Lower leg skin (tissue), 4 donors: ENCODE data around the gene C22orf39. TPM values are rescaled to one million over a fixed set of nuclear protein-coding genes. Genes with fewer than 3 reads are reported as not detected.

ENCODE experiments used
- DNase-seq, 2 donors: peaks; one replicate each; pipeline ENCODE4 v3.0.0-alpha.2; 2019; ENCODE audit warnings: low spot score in 2 of 2
- H3K4me3 ChIP-seq: fragments of 200-600 bp; sonication (generic); 2 replicates; pipeline ENCODE4 v1.5.1; 2017; ENCODE audit warnings: mild to moderate bottlenecking, low read depth; ENCODE audit not compliant: poor library complexity, severe bottlenecking
- POLR2A ChIP-seq, 2 donors: fragments of 450-650 bp; IDR thresholded peaks; one replicate each; pipeline ENCODE4 v1.6.1; 2016 to 2017; ENCODE audit warnings: antibody characterized with exemption in 2 of 2, mild to moderate bottlenecking in 1 of 2, moderate library complexity in 1 of 2
- WGBS, 2 donors: methylation state at CpG; one replicate each; pipeline ENCODE4 v1.1.5; 2018; 5-methylcytosine and 5-hydroxymethylcytosine counted together
- intact Hi-C: fragments of 100-400 bp; cut with DNase I; formaldehyde crosslinking; loops from one replicate; pipeline ENCODE4 v1.15.0; 2023; ENCODE audit warnings: low total_unique reads
- total RNA-seq, 4 donors: library from RNA; depleted of rRNA; stranded (reverse); fragments of >200 nt; gene quantifications; one replicate each; pipeline ENCODE4 v1.1.0, GENCODE V29; 2016
- TF ChIP-seq, protein P1 (sequence below), 3 donors: fragments of 450-650 bp; IDR thresholded peaks; one replicate each; pipeline ENCODE4 v1.5.1; 2016; ENCODE audit warnings: antibody characterized with exemption in 3 of 3, mild to moderate bottlenecking in 3 of 3, moderate library complexity in 2 of 3

Gene C22orf39, protein sequence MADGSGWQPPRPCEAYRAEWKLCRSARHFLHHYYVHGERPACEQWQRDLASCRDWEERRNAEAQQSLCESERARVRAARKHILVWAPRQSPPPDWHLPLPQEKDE
- total RNA-seq: 10 to 100 TPM; 31.0 to 50.4 (median 42.1) TPM

DNA sequence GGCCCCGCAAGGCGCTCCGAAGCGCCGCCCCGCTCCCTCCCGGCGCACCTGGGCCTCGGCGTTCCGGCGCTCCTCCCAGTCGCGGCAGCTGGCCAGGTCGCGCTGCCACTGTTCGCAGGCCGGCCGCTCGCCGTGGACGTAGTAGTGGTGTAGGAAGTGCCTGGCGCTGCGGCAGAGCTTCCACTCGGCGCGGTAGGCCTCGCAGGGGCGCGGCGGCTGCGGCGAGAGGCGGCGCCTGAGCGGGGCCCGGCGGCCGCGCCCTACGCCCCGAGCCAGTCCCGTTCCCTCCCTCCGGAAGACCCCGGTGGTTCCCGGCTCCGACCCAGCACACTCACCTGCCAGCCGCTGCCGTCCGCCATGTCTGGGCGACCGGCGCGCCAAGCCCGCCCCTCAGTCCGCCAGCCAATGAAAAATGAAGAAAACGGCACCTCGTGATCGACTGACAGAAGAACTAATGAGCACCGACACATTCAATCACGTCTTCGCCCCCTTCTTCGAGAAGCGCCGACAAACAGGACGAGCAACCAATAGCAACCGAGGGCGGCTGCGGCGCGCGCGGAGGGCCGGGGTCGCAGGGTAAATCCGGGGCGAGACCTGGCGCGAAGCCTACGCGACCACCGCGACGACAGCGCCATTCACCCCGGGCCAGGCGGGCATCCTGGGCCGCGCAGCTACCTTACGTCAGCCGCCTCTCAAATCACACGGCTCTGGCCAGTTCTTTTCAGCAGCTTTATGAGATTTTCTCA is at the start of gene C22orf39:
C22orf39 (minus strand) TSS at position 382 of the 746 bp plus-strand sequence; CDS start at position 359, 23 bp downstream.
- intact Hi-C loops: no loop called here
- peak in 1 of 2 donors; percentile 35 for TF ChIP-seq POLR2A (IDR thresholded peaks at IDR 0.05)
- TF ChIP-seq, protein P1, sequence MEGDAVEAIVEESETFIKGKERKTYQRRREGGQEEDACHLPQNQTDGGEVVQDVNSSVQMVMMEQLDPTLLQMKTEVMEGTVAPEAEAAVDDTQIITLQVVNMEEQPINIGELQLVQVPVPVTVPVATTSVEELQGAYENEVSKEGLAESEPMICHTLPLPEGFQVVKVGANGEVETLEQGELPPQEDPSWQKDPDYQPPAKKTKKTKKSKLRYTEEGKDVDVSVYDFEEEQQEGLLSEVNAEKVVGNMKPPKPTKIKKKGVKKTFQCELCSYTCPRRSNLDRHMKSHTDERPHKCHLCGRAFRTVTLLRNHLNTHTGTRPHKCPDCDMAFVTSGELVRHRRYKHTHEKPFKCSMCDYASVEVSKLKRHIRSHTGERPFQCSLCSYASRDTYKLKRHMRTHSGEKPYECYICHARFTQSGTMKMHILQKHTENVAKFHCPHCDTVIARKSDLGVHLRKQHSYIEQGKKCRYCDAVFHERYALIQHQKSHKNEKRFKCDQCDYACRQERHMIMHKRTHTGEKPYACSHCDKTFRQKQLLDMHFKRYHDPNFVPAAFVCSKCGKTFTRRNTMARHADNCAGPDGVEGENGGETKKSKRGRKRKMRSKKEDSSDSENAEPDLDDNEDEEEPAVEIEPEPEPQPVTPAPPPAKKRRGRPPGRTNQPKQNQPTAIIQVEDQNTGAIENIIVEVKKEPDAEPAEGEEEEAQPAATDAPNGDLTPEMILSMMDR (IDR thresholded peaks at IDR 0.05): no peak
- peak within 1 kb of the TSS; percentile 80 for H3K4me3 ChIP-seq
- DNase-seq: peak; percentile 92 to 98
- 0% methylated on average over 45 to 67 of the region's 92 CpGs for WGBS, 2 donors

DNA sequence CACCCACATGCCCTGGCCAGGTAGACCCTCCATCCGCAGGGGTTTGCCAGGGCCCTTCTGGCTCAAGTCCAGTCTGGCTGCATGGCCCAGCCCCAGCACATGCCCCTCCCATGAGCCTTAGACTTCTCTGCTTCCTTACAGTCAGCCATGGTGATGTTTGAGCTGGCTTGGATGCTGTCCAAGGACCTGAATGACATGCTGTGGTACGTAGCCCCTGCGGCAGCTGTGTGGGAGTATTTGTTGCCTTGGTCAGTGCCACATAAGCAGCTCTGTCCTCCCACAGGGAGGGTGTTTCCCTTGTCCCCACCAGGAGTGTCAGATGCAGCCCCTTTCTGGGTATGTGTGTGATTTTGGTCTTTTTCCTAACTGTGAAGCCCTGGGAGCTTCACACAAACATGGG is 49.7 kb upstream of the C22orf39 start:
- 77% methylated on average over 3 of the region's 3 CpGs for WGBS, 2 donors
- intact Hi-C loops: no loop called here
- TF ChIP-seq POLR2A (IDR thresholded peaks at IDR 0.05): no peak
- TF ChIP-seq, protein P1 (IDR thresholded peaks at IDR 0.05): no peak
- no peak for DNase-seq
- no peak overlapping the region for H3K4me3 ChIP-seq

DNA sequence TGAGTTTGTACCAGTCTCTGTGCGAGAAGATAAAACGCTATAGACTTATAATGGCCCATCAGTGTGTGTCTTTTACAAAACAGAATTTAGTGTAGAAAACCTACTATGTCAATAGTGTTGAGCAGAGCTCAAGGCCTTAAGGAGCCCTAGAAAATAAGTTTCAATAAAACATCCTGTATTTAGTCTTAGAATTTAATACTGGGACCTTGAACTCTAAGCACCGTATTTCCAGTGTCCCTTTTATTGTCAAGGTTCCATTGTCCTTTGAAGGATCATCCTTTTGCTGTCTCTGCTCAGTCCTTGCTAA is 48.8 kb upstream of the C22orf39 start:
- no peak for DNase-seq
- no peak overlapping the region for H3K4me3 ChIP-seq
- intact Hi-C loops: no loop called here
- TF ChIP-seq, protein P1 (IDR thresholded peaks at IDR 0.05): no peak
- TF ChIP-seq POLR2A (IDR thresholded peaks at IDR 0.05): no peak
- WGBS, 2 donors: 96 to 98% methylated on average over 3 of the region's 3 CpGs

DNA sequence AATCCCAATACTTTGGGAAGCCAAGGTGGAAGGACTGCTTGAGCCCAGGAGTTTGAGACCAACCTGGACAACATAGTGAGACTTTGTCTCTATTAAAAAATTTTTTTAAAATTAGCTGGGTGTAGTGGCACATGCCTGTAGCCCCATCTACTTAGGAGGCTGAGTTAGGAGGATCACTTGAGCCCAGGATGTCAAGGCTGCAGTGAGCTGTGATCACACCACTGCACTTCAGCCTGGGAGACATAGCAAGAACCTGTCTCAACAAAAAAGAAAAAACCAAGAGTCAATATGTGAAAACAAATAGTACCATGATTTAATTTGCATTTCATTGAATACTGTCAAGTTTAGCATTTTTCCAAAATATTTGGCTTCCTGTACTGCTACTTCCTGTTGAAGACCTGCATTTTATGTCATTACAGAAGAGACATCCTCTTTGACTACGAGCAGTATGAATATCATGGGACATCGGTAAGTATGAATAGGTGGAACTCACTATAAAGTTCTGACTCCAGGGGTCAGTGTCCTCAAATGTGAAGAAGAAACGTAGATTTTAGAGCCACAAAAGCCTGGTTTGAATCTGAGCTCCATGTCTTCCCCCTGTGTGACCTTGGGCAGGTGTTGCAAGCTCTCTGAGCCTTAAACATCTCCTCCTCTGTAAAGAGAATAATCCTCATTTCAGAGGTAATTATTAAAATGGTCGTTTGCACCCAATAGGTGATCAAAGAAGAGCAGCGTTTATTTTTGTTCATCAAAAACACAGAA is 48.2 kb upstream of the C22orf39 start:
- WGBS, 2 donors: 77 to 82% methylated on average over 5 of the region's 5 CpGs
- intact Hi-C loops: no loop called here
- TF ChIP-seq, protein P1 (IDR thresholded peaks at IDR 0.05): no peak
- TF ChIP-seq POLR2A (IDR thresholded peaks at IDR 0.05): no peak
- DNase-seq: no peak
- H3K4me3 ChIP-seq: no peak overlapping the region

DNA sequence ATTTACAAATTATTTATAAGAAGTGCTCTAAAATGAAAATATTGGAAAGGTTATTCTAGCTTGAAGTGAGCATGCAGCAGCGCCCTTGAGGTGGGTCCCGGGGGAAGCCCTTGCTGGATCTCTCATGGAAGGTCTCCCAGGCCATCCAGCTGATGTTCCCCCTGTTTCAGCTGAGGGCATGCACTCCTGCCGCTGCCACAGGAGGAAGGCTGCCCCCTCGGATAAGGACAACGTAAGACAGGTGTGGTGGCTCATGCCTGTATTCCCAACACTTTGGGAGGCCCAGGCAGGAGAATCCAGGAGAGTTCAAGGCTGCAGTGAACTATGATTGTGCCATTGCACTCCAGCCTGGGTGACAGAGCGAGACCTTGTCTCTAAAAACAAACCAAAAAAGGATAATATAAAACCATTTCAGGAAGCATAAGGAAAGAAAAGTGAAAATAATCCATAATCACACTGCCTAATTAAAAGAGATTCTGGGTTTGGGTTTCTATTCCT is 47.2 kb upstream of the C22orf39 start:
- intact Hi-C loops: no loop called here

More for the DNA sequence above, 47.2 kb upstream of the C22orf39 start:
- H3K4me3 ChIP-seq: no peak overlapping the region
- TF ChIP-seq, protein P1 (IDR thresholded peaks at IDR 0.05): no peak
- no peak for TF ChIP-seq POLR2A (IDR thresholded peaks at IDR 0.05)
- no peak for DNase-seq
- 89 to 96% methylated on average over 6 of the region's 6 CpGs for WGBS, 2 donors
